Dedifferentiated amniotic fluid mesenchymal stem cell (primary cell): ENCODE results near the gene ADRA2B.
"Not testable (repeated sequence)": the region's sequence is repeated elsewhere in the genome, so short reads cannot be mapped to it uniquely, and the experiment has no call there.

Experiments used
- DNase-seq: peaks from one replicate; pipeline ENCODE4 v3.0.0-alpha.2; 2016; ENCODE audit errors: extremely low spot score

Gene ADRA2B

DNA sequence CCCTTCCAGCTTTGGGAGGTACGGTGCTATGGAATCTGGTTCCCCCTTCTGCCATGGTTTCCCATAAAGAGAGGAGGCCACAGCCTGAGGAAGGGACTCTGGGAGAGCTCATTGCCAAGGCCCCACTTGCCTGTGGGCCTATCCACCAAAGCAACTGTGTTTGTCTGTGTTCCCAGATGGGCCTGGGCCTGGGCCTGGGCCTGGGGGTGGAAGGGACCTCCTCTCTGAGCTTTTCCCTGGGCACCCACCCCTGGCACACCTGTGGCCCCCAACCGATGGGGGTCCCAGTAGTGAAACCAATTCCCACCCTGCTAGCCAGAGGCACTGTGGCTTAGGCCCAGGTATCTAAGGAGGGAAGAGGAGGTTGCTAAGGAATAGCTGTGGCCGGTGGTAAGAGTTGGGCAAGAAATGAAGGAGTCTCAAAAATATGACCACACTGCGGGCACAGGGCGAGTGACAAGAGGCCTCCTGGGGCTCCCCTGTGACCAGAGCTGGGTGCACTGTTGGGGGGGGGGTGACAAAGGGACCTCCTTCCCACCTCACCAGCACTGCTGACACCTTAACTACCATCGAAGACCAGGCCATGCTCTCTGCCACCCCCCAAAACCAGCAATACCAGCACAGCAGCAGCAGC is 33.8 kb upstream of the ADRA2B start:
- DNase-seq, result no peak

DNA sequence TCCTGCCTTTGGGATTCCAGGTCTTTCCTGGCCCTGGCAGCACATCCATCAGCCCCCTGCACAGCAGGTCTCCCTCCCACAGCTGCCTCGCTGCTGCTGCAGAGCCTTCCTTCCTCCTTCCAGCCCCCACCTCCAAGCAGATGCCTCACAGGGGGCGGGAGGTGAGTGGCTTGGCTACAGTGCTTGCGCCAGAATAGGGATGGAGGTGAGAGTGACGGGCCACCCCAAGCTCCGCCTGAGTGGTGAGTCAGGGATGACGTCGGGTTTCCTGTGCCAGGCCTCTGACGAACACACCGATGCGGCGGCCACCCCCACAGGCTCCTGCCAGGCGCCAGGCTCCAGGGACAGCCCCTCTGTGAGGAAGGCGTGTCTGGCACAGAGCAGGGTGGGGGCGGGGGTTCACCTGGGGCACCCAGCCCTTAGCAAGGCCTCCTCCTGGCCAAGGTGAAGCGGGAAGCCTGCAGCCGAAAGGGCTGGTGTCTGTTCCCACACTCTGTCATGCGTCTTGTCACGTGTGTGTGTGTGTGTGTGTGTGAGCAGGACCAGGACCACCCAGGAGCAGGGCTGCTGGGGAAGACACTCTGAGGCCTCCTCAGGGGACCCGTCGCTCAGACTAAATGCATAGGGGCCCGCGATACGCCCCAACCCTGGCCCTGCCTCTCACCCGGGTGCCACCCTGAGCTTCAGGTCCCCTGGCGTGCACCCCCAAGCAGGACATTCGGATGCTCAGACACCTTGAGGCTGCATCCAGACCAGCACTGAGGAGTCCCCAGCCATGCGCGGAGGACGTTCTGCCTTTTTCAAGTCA is 32.2 kb upstream of the ADRA2B start:
- DNase-seq, result no peak

GRCh38 chr2:96147593-96148201 is 31.3 kb upstream of the ADRA2B start:
- no peak for DNase-seq

DNA sequence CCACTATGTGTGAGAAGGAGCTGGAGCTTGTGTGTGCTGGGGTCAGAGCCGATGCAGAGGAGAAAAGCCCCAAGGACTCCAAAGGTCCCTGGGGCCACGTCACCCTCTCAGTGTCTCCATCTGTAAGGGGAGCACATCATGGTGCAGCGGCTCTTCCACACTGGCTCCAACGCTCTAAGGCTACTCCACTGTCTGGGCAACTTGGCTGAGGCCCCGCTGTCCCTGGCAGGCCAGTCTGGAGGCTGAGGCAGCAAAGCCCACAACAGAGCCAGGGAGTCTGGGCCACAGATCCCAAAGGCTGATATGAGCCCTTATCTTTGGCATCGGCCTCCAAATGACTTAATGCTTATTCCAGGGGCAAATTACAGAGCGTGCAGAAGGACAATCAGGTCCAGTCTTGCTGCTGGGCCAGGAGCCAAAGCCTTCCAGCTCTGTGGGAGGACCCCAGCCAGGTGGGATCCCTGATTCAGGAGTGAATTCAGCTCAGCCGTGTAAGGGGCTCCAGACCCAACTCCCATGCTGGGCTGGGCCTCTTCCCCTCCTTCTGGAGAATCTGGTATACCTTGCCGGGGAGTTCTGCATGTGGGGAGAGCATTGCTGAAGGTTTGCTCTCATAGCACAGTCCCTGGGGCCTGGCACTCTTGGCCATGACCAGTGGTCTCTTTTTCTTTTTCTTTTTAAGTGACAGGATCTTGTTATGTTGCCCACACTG is 30.7 kb upstream of the ADRA2B start:
- no peak for DNase-seq

GRCh38 chr2:96146153-96146880 is 29.9 kb upstream of the ADRA2B start:
- no peak for DNase-seq

DNA sequence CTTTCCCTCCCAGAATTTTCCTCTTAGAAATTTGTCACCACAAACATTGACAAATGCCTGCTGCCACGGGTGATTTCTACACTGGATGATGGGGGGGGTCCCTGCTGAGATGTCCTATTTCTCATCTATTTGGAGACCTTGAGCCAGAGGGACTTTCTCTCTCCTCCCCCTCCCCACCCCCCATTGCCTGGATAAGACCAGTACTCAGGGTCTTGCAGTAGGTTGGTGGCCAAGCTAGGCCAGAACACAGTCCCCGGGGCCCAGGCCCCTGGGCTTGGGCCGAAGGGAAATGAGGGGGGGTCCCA is 29.4 kb upstream of the ADRA2B start:
- DNase-seq, result no peak

- no peak for DNase-seq
Observed at GRCh38 chr2:96145036-96145847, 28.9 kb upstream of the ADRA2B start, which contains the start of gene DUSP2. Gene DUSP2, minus strand, starts transcription at chr2:96145440. Its CDS starts 86 bp downstream, at chr2:96145354.

DNA sequence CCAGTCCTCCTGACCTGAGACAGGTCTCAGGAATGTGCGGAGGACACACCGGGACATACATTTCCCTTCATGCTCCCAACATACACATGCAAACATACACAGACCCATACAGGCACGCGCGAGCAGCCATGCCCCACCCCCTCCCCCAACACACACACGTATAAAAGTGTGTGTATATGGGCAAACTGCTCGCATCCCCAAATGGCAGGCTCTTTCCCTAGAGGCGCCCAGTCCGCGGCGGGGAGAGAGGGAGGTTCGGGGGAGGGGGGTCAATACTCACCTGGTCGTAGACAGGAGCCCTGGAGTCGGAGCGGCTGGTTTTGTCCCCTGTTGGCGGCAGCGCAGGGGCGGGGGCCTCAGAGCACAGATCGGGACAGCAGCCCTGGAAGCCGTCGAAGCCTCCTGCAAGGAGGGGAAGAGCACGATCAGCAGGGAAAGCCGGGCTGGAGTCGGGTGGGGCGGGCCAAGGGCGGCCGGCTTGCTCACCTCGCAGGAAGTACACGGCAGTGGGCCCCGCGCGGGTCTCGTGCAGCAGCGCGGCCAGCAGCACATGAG is 28.2 kb upstream of the ADRA2B start:
- no peak for DNase-seq

DNA sequence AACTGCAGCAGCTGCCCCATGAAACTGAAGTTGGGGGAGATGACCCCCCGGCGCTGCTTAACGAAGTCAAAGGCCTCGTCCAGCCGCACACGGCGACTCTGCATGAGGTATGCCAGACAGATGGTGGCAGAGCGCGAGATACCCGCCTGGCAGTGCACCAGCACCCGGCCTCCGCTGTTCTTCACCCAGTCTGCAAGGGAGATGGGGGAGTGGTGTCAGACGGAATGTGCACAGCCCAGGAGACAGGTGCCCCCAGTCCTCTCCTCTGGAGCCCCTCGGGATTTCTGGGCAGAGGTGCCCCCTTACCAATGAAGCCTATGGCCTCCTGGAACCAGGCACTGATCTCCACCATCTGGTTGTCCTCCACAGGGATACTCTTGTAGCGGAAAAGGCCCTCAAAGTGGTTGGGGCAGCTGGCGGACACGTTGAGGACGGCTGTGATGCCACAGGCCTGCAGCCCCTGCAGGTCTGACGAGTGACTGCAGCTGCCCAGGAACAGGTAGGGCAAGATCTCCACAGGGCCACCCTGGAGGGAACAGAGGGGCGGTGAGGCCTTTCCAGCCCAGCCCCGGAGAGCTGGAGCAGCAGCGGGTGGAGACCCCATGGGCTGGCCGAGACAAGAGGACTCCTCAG is 27.6 kb upstream of the ADRA2B start:
- DNase-seq, result no peak

DNA sequence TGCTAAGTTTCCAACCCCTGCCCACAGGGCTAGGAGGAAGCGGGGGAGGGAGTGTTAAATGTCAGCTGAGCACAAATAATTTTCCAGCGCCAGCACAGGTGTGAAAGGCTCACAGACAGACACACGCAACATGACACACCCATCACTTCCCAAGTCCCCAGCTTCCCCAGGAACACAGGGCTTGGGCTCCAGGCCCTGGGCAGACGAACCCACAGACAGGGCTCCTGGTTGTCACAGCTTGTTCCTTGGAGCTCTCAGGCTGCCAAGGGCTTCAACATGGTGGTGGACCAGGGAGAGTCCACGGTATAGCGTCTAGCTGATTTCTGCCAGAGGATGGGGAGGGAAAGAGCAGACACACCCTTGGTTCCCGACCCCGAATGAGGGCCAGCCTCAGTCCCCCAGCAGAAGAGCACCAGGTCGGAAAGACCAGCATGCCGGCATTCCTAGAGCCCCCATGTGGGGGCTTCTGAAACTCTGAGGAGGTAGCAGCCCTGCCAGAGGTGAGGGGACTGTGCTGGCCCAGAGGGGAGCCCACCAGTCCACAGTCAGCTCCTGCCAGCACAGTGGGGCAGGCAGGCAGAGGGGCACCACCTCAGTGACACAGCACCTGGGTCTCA is 27.0 kb upstream of the ADRA2B start:
- no peak for DNase-seq

DNA sequence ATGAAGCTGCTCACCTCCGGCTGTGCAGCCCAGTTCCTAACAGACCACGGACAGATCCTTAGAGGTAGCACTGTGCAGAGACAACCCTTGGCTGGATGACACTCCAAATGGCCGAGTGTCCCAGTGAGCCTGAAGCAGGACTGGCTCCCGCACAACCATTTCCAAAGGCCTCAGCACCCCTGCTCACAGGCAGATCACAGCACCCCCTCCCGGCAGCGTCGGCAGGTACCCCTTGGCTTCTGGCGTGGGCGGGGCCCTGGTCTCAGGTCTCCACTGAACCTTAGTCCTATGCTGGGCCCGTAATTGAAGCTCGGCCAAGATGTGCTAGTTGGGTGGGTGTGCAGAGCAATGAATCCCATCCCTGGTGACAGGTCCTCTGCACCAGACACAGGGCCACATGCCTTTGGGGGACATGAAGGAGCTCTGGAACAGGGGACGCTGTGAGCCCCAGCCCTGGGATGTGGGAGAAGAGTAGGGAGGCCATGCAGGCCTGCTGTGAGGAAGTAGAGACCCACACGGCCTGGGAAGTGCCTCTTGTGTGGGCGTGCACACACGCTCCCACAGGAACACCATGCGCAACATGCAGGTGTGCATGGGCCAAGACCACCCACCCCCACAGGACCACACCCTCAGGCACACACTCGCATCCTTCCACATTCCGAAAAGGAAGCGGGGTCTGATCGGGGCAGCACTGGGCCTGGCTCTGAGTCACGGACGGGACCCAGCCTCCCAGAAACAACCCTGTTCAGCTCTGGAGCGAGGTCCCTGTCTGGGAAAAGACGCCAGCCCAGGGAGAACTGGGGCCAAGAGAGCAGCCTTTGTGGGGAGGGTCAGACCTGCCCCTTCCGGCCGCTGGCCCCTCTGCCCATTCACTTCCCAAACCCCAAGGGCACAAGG is 26.1 kb upstream of the ADRA2B start:
- DNase-seq, result no peak

DNA sequence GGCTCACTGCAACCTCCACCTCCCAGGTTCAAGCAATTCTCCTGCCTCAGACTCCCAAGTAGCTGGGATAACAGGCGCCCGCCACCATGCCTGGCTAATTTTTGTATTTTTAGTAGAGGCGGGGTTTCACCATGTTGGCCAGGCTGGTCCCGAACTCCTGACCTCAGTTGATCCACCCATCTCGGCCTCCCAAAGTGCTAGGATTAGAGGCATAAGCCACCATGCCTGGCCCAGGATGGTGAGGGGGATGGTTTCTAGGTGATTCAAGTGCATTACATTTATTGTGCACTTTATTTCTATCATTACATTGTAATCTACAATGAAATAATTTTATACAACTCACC is 25.2 kb upstream of the ADRA2B start:
- not testable (repeated sequence) for DNase-seq

- no peak for DNase-seq
Observed at GRCh38 chr2:96140941-96141623, 24.7 kb upstream of the ADRA2B start.

DNA sequence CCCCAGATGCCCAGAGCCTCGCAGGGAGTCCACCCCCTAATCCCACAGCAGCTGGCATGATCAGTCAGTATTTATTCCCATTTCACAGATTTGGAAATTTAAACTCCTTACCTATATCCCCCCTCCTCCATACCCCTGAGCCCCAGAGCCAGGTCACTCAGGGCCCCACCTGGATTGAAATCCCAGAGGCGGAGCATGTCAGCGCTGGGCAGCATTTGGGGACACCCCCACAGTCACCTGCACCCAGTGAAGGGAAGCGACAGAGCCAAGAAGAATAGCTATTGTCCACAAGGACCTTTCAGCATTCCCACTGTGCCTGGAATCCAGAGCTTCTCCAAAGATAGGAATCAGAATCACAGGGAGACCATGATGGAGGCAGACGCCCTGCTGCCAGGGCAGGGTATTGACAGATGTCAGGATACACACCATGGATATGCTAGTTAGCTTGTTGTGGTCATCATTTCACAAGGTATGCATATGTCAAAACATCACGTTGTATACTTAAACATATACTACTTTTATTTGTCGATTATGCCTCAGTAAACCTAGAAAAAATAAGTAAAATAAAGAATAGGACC is 22.9 kb upstream of the ADRA2B start:
- no peak for DNase-seq

- DNase-seq, result no peak
Observed at GRCh38 chr2:96138179-96139145, 22.1 kb upstream of the ADRA2B start, which contains the start of gene ASTL. Gene ASTL, minus strand, starts transcription at chr2:96138502. Its CDS starts 66 bp downstream, at chr2:96138436.
